ENCODE data around the gene MRPS6.

GRCh38 chr21:34154878-34155277 is 81.5 kb downstream of the MRPS6 start:
- TF ChIP-seq PATZ1 (CRISPR knock-in tag; IDR thresholded peaks at IDR 0.05) = no peak
- no peak for TF ChIP-seq ZNF274 (CRISPR knock-in tag; IDR thresholded peaks at IDR 0.05)
- TF ChIP-seq CTCF (CRISPR knock-in tag; IDR thresholded peaks at IDR 0.05) = no peak
- TF ChIP-seq, protein P1, sequence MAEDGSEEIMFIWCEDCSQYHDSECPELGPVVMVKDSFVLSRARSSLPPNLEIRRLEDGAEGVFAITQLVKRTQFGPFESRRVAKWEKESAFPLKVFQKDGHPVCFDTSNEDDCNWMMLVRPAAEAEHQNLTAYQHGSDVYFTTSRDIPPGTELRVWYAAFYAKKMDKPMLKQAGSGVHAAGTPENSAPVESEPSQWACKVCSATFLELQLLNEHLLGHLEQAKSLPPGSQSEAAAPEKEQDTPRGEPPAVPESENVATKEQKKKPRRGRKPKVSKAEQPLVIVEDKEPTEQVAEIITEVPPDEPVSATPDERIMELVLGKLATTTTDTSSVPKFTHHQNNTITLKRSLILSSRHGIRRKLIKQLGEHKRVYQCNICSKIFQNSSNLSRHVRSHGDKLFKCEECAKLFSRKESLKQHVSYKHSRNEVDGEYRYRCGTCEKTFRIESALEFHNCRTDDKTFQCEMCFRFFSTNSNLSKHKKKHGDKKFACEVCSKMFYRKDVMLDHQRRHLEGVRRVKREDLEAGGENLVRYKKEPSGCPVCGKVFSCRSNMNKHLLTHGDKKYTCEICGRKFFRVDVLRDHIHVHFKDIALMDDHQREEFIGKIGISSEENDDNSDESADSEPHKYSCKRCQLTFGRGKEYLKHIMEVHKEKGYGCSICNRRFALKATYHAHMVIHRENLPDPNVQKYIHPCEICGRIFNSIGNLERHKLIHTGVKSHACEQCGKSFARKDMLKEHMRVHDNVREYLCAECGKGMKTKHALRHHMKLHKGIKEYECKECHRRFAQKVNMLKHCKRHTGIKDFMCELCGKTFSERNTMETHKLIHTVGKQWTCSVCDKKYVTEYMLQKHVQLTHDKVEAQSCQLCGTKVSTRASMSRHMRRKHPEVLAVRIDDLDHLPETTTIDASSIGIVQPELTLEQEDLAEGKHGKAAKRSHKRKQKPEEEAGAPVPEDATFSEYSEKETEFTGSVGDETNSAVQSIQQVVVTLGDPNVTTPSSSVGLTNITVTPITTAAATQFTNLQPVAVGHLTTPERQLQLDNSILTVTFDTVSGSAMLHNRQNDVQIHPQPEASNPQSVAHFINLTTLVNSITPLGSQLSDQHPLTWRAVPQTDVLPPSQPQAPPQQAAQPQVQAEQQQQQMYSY (CRISPR knock-in tag; IDR thresholded peaks at IDR 0.05) = no peak
- TF ChIP-seq THAP11 (CRISPR knock-in tag; IDR thresholded peaks at IDR 0.05) = no peak
- TF ChIP-seq, protein P2, sequence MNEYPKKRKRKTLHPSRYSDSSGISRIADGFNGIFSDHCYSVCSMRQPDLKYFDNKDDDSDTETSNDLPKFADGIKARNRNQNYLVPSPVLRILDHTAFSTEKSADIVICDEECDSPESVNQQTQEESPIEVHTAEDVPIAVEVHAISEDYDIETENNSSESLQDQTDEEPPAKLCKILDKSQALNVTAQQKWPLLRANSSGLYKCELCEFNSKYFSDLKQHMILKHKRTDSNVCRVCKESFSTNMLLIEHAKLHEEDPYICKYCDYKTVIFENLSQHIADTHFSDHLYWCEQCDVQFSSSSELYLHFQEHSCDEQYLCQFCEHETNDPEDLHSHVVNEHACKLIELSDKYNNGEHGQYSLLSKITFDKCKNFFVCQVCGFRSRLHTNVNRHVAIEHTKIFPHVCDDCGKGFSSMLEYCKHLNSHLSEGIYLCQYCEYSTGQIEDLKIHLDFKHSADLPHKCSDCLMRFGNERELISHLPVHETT (CRISPR knock-in tag; conservative IDR thresholded peaks at IDR 0.05) = no peak
- TF ChIP-seq ATF1 (CRISPR knock-in tag; IDR thresholded peaks at IDR 0.05) = no peak

Data from HepG2 (cell line).